Mesenchymal stem cell (in vitro differentiated cells and primary cell): ENCODE measurements around the gene TRMU.
"Not testable (repeated sequence)": the region's sequence is repeated elsewhere in the genome, so short reads cannot be mapped to it uniquely, and the experiment has no call there.

ENCODE experiments used
- DNase-seq: peaks from one replicate; pipeline ENCODE4 v3.0.0-alpha.2; 2013
- H2AFZ ChIP-seq: one replicate; pipeline ENCODE4 v1.6.1; 2013; ENCODE audit warnings: low read depth, mild to moderate bottlenecking, control low read depth, inconsistent platforms, low read length, moderate library complexity
- H2AK5ac ChIP-seq: 2 replicates; pipeline ENCODE4 v1.6.1; 2013; ENCODE audit warnings: low read length, moderate library complexity, mild to moderate bottlenecking, inconsistent platforms; ENCODE audit not compliant: severe bottlenecking
- H2BK120ac ChIP-seq: one replicate; pipeline ENCODE4 v1.6.1; 2013; ENCODE audit warnings: low read depth, mild to moderate bottlenecking, inconsistent platforms, low read length, moderate library complexity
- H2BK12ac ChIP-seq, 2 experiments: one replicate each; pipeline ENCODE4 v1.6.1; 2013; ENCODE audit warnings: inconsistent platforms in 2 of 2, low read length in 2 of 2, mild to moderate bottlenecking in 2 of 2, moderate library complexity in 2 of 2, control low read depth in 1 of 2
- H2BK15ac ChIP-seq: one replicate; pipeline ENCODE4 v1.6.1; 2013; ENCODE audit warnings: mild to moderate bottlenecking, low read depth, inconsistent platforms; ENCODE audit not compliant: poor library complexity, severe bottlenecking
- H2BK5ac ChIP-seq: 2 replicates; pipeline ENCODE4 v1.6.1; 2013; ENCODE audit warnings: low read depth, mild to moderate bottlenecking, low read length, control low read depth, inconsistent platforms; ENCODE audit not compliant: poor library complexity, severe bottlenecking
- H3K14ac ChIP-seq, 2 experiments: one replicate each; pipeline ENCODE4 v1.6.1; 2013; ENCODE audit warnings: inconsistent platforms in 2 of 2, low read length in 2 of 2, control low read depth in 1 of 2, mild to moderate bottlenecking in 1 of 2, moderate library complexity in 1 of 2
- H3K18ac ChIP-seq, 2 experiments: one replicate each; pipeline ENCODE4 v1.6.1; 2013; ENCODE audit warnings: inconsistent platforms in 2 of 2, low read length in 2 of 2, control low read depth in 1 of 2, low read depth in 1 of 2, mild to moderate bottlenecking in 1 of 2
- H3K23ac ChIP-seq, 2 experiments: one replicate each; pipeline ENCODE4 v1.6.1; 2013; ENCODE audit warnings: inconsistent platforms in 2 of 2, low read length in 2 of 2, mild to moderate bottlenecking in 2 of 2, moderate library complexity in 2 of 2, control low read depth in 1 of 2
- H3K27ac ChIP-seq: 2 replicates; pipeline ENCODE4 v1.5.1; 2013; ENCODE audit warnings: mild to moderate bottlenecking, moderate library complexity, low read length, control low read depth, inconsistent platforms; ENCODE audit not compliant: poor library complexity, severe bottlenecking
- H3K27me3 ChIP-seq, 2 experiments: 2 replicates each; pipeline versions ENCODE4 v1.6.1 to v1.7.0; 2013; ENCODE audit warnings: low read length in 2 of 2, mild to moderate bottlenecking in 2 of 2, moderate library complexity in 2 of 2, control low read depth in 1 of 2, inconsistent platforms in 1 of 2; ENCODE audit not compliant: control insufficient read depth in 1 of 2, insufficient read depth in 1 of 2
- H3K36me3 ChIP-seq, 2 experiments: 2 replicates each; pipeline versions ENCODE4 v1.6.1 to v1.7.0; 2013; ENCODE audit warnings: low read length in 2 of 2, control low read depth in 1 of 2, inconsistent platforms in 1 of 2, low read depth in 1 of 2, mild to moderate bottlenecking in 1 of 2; ENCODE audit not compliant: insufficient read depth in 2 of 2, control insufficient read depth in 1 of 2
- H3K4ac ChIP-seq, 2 experiments: one replicate each; pipeline ENCODE4 v1.6.1; 2013; ENCODE audit warnings: inconsistent platforms in 2 of 2, low read length in 2 of 2, mild to moderate bottlenecking in 2 of 2, moderate library complexity in 2 of 2, control low read depth in 1 of 2, low read depth in 1 of 2
- H3K4me1 ChIP-seq: 2 replicates; pipeline ENCODE4 v1.6.1; 2013; ENCODE audit warnings: low read depth, low read length, control low read depth; ENCODE audit not compliant: control insufficient read depth, insufficient read depth
- H3K4me2 ChIP-seq: 2 replicates; pipeline ENCODE4 v1.6.1; 2013; ENCODE audit warnings: low read length, mild to moderate bottlenecking, inconsistent platforms; ENCODE audit not compliant: poor library complexity, severe bottlenecking
- H3K4me3 ChIP-seq, 2 experiments: 2 replicates each; pipeline versions ENCODE4 v1.5.1 to v1.7.0; 2013; ENCODE audit warnings: low read length in 2 of 2, mild to moderate bottlenecking in 2 of 2, control low read depth in 1 of 2, low read depth in 1 of 2; ENCODE audit not compliant: insufficient read depth in 1 of 2
- H3K79me1 ChIP-seq: replicated peaks from 2 replicates; pipeline ENCODE4 v1.6.1; 2013; ENCODE audit warnings: mild to moderate bottlenecking, control low read depth, low read length, inconsistent platforms; ENCODE audit not compliant: poor library complexity, severe bottlenecking
- H3K9ac ChIP-seq: 2 replicates; pipeline ENCODE4 v1.7.0; 2013; ENCODE audit warnings: mild to moderate bottlenecking, low read length, moderate library complexity
- H3K9me3 ChIP-seq: 2 replicates; pipeline ENCODE4 v1.7.0; 2013; ENCODE audit warnings: mild to moderate bottlenecking, low read length; ENCODE audit not compliant: control insufficient read depth
- H4K8ac ChIP-seq: one replicate; pipeline ENCODE4 v1.6.1; 2013; ENCODE audit warnings: inconsistent platforms, mild to moderate bottlenecking, low read length, moderate library complexity
- H4K91ac ChIP-seq: one replicate; pipeline ENCODE4 v1.6.1; 2013; ENCODE audit warnings: mild to moderate bottlenecking, low read length, inconsistent platforms
- WGBS: methylation state at CpG from one replicate; pipeline ENCODE4 v1.1.7; 2013; ENCODE audit warnings: mixed read lengths; 5-methylcytosine and 5-hydroxymethylcytosine counted together

The TRMU gene

GRCh38 chr22:46399251-46400024 is 63.9 kb downstream of the TRMU start:
- no peak overlapping the region for H3K4ac ChIP-seq
- H2BK15ac ChIP-seq, result no peak overlapping the region
- no peak for DNase-seq

GRCh38 chr22:46401370-46401769 is 65.9 kb downstream of the TRMU start:
- Histone ChIP-seq H3K4me2 (no peak overlapping the region), H4K8ac (no peak overlapping the region), H3K23ac (no peak overlapping the region), H3K36me3 (peaks cover 0 to 30% of the 10 kb centered on the region in 2 experiments), H3K79me1 (no peaks in the 10 kb centered on the region), H3K27me3 (peaks cover 0 to 25% of the 10 kb centered on the region in 2 experiments), H2BK12ac (no peak overlapping the region), H3K18ac (no peak overlapping the region), H3K14ac (no peak overlapping the region), H3K4me1 (peaks cover 2% of the 10 kb centered on the region), H3K9ac (no peak overlapping the region), H2BK5ac (no peak overlapping the region), H2AK5ac (no peak overlapping the region), H2BK120ac (no peak overlapping the region), H3K9me3 (no peaks in the 10 kb centered on the region), H3K4me3 (peak overlapping the region in 1 of 2 experiments; percentile 20), H2AFZ (no peak overlapping the region), H3K27ac (no peak overlapping the region), H2BK15ac (no peak overlapping the region), H4K91ac (no peak overlapping the region), H3K4ac (no peak overlapping the region)
- DNase-seq, result no peak
- 91% methylated on average over 10 of the region's 10 CpGs for WGBS

More at GRCh38 chr22:46399251-46400024, 63.9 kb downstream of the TRMU start:
- Histone ChIP-seq H3K9me3 (no peaks in the 10 kb centered on the region), H3K4me1 (peaks cover 2% of the 10 kb centered on the region), H3K27me3 (peaks cover 0 to 25% of the 10 kb centered on the region in 2 experiments), H3K4me3 (no peak overlapping the region), H3K27ac (no peak overlapping the region), H3K79me1 (no peaks in the 10 kb centered on the region), H4K8ac (no peak overlapping the region), H3K14ac (no peak overlapping the region), H2BK5ac (no peak overlapping the region), H3K9ac (no peak overlapping the region), H3K36me3 (peaks cover 0 to 46% of the 10 kb centered on the region in 2 experiments), H3K18ac (no peak overlapping the region), H2AK5ac (no peak overlapping the region), H3K4me2 (no peak overlapping the region), H3K23ac (no peak overlapping the region), H4K91ac (no peak overlapping the region), H2BK12ac (no peak overlapping the region), H2BK120ac (no peak overlapping the region), H2AFZ (no peak overlapping the region)
- WGBS, result 90% methylated on average over 16 of the region's 16 CpGs

- no peaks in the 10 kb centered on the region for H3K9me3 ChIP-seq
- no CpG with 5 or more reads among the region's 2 CpGs for WGBS
- H3K4me1 ChIP-seq, result peaks cover 2% of the 10 kb centered on the region
- no peak overlapping the region for H3K4me3 ChIP-seq
- H4K91ac ChIP-seq, result no peak overlapping the region
- no peak overlapping the region for H3K18ac ChIP-seq
- no peak overlapping the region for H3K4ac ChIP-seq
- no peak overlapping the region for H4K8ac ChIP-seq
- peaks cover 0 to 34% of the 10 kb centered on the region in 2 experiments for H3K27me3 ChIP-seq
- no peak overlapping the region for H3K27ac ChIP-seq
- no peak overlapping the region for H2BK15ac ChIP-seq
- no peak overlapping the region for H2AFZ ChIP-seq
- H3K36me3 ChIP-seq, result peaks cover 0 to 28% of the 10 kb centered on the region in 2 experiments
- no peak overlapping the region for H3K23ac ChIP-seq
- H3K4me2 ChIP-seq, result no peak overlapping the region
- no peak overlapping the region for H2BK12ac ChIP-seq
- no peak overlapping the region for H2BK120ac ChIP-seq
- H3K9ac ChIP-seq, result no peak overlapping the region
- no peak overlapping the region for H2AK5ac ChIP-seq
- H2BK5ac ChIP-seq, result no peak overlapping the region
- H3K79me1 ChIP-seq, result no peaks in the 10 kb centered on the region
- H3K14ac ChIP-seq, result no peak overlapping the region
- DNase-seq, result no peak
These were observed 67.0 kb downstream of the TRMU start for GRCh38 chr22:46402505-46402904.

- not testable (repeated sequence) for H2BK12ac ChIP-seq, H3K9me3 ChIP-seq, H3K4ac ChIP-seq, H2AK5ac ChIP-seq, H3K27ac ChIP-seq, H4K91ac ChIP-seq, H2AFZ ChIP-seq, H2BK15ac ChIP-seq, H4K8ac ChIP-seq, H3K4me2 ChIP-seq, H3K14ac ChIP-seq, H3K23ac ChIP-seq, H3K18ac ChIP-seq, H2BK5ac ChIP-seq, H3K4me1 ChIP-seq, H3K79me1 ChIP-seq, DNase-seq, H3K9ac ChIP-seq, H2BK120ac ChIP-seq, H3K4me3 ChIP-seq
- Histone ChIP-seq H3K27me3 (peaks cover 0 to 25% of the 10 kb centered on the region in 2 experiments), H3K36me3 (peaks cover 0 to 22% of the 10 kb centered on the region in 2 experiments)
- WGBS, result 90% methylated on average over 6 of the region's 7 CpGs
These were observed 68.4 kb downstream of the TRMU start for GRCh38 chr22:46403880-46404279.
